Keratinocyte (primary cell): Measurements from ENCODE around the gene SLC51B. TPM values are rescaled to one million over a fixed set of nuclear protein-coding genes. Genes with fewer than 3 reads are reported as not detected.
A peak's percentile ranks its signal among the peaks of the same experiment; 100 is the strongest.

ENCODE experiments used
- DNase-seq: peaks from one replicate; pipeline ENCODE4 v3.0.0-alpha.2; 2011; ENCODE audit warnings: low read depth, missing footprints, low spot score
- FAIRE-seq: peaks from 2 replicates; lab custom pipeline; 2011; peaks lifted over from hg19 to GRCh38; lab: Jason Lieb, UNC
- H2AFZ ChIP-seq: 2 replicates; pipeline ENCODE4 v1.6.0; 2012; ENCODE audit warnings: low read length, control low read depth, inconsistent platforms; ENCODE audit not compliant: control insufficient read depth
- H3K27ac ChIP-seq: 2 replicates; pipeline ENCODE4 v1.5.1; 2011; ENCODE audit warnings: low read length; ENCODE audit not compliant: control insufficient read depth, insufficient read depth
- H3K27me3 ChIP-seq: 3 replicates; pipeline ENCODE4 v1.6.0; 2011; ENCODE audit warnings: low read length; ENCODE audit not compliant: control insufficient read depth, insufficient read depth; ENCODE audit errors: extremely low read depth
- H3K36me3 ChIP-seq, 2 experiments: 2 replicates in 1 of 2; 3 replicates in 1 of 2; pipeline ENCODE4 v1.5.1; 2011; ENCODE audit warnings: low read length in 2 of 2, mild to moderate bottlenecking in 1 of 2; ENCODE audit not compliant: control insufficient read depth in 2 of 2, insufficient read depth in 2 of 2; ENCODE audit errors: extremely low read depth in 1 of 2
- H3K4me1 ChIP-seq: 3 replicates; pipeline ENCODE4 v1.5.1; 2011; ENCODE audit warnings: low read length; ENCODE audit not compliant: control insufficient read depth, insufficient read depth; ENCODE audit errors: extremely low read depth
- H3K4me2 ChIP-seq: 3 replicates; pipeline ENCODE4 v1.6.0; 2011; ENCODE audit warnings: low read depth, low read length; ENCODE audit not compliant: control insufficient read depth, insufficient read depth; ENCODE audit errors: extremely low read depth
- H3K4me3 ChIP-seq, 3 experiments: fragments of 200-600 bp in 1 of 3; sonication (generic) in 1 of 3; 2 replicates in 2 of 3; 3 replicates in 1 of 3; pipeline ENCODE4 v1.5.1; 2011 to 2016; ENCODE audit warnings: low read length in 3 of 3, mild to moderate bottlenecking in 3 of 3, control low read depth in 2 of 3, inconsistent platforms in 1 of 3, low read depth in 1 of 3, mixed read lengths in 1 of 3, mixed run types in 1 of 3, moderate library complexity in 1 of 3; ENCODE audit not compliant: control insufficient read depth in 2 of 3, insufficient read depth in 2 of 3; ENCODE audit errors: extremely low read depth in 1 of 3
- H3K79me2 ChIP-seq: 2 replicates; pipeline ENCODE4 v1.6.0; 2012; ENCODE audit warnings: low read length; ENCODE audit not compliant: control insufficient read depth, insufficient read depth
- H3K9ac ChIP-seq: 3 replicates; pipeline ENCODE4 v1.6.0; 2011; ENCODE audit warnings: low read length; ENCODE audit not compliant: control insufficient read depth, insufficient read depth; ENCODE audit errors: extremely low read depth
- H3K9me1 ChIP-seq: 3 replicates; pipeline ENCODE4 v1.6.0; 2011; ENCODE audit warnings: low read length; ENCODE audit not compliant: control insufficient read depth, insufficient read depth; ENCODE audit errors: extremely low read depth
- H3K9me3 ChIP-seq: 2 replicates; pipeline ENCODE4 v1.5.1; 2012; ENCODE audit warnings: low read depth, low read length; ENCODE audit not compliant: control insufficient read depth
- H4K20me1 ChIP-seq: 3 replicates; pipeline ENCODE4 v1.6.0; 2011; ENCODE audit warnings: low read length; ENCODE audit not compliant: control insufficient read depth, insufficient read depth; ENCODE audit errors: extremely low read depth
- EZH2 ChIP-seq: IDR thresholded peaks from one replicate; pipeline ENCODE4 v1.6.1; 2012; ENCODE audit warnings: inconsistent platforms, mild to moderate bottlenecking, low read length, moderate library complexity
- dilution Hi-C: fragments of 300-500 bp; cut with MboI; formaldehyde crosslinking; loops from one replicate; pipeline ENCODE4 v1.7.0; 2020; ENCODE audit warnings: low sequenced_read_pairs; ENCODE audit not compliant: extremely low pct_ligation_motif_present
- polyA plus RNA-seq, 5 experiments: library from polyadenylated mRNA; depleted of rRNA in 3 of 5; stranded (reverse) in 3 of 5; stranded (forward) in 1 of 5; unstranded in 1 of 5; fragments of >200 nt; gene quantifications; 1 replicate in 1 of 5; 2 replicates in 3 of 5; 3 replicates in 1 of 5; pipeline versions ENCODE4 v1.2.1 to v1.2.3, GENCODE V29; 2011 to 2012; ENCODE audit warnings: missing spikeins in 2 of 5, low read depth in 1 of 5, low replicate concordance in 1 of 5
- TF ChIP-seq, protein P1 (sequence below), 3 experiments: IDR thresholded peaks in 1 of 3; conservative IDR thresholded peaks in 1 of 3; optimal IDR thresholded peaks in 1 of 3; 2 replicates in 2 of 3; 3 replicates in 1 of 3; pipeline versions ENCODE3 to v1.5.1; 2011; ENCODE audit warnings: low read length in 3 of 3, mild to moderate bottlenecking in 3 of 3, moderate library complexity in 2 of 3, control low read depth in 1 of 3, inconsistent platforms in 1 of 3; ENCODE audit not compliant: insufficient read depth in 2 of 3; ENCODE audit errors: extremely low read depth in 1 of 3

The SLC51B gene
- polyA plus RNA-seq, 1 donor (not counting 4 experiments of a cell fraction or from before 2014, with no cell fraction given), result not detected

DNA sequence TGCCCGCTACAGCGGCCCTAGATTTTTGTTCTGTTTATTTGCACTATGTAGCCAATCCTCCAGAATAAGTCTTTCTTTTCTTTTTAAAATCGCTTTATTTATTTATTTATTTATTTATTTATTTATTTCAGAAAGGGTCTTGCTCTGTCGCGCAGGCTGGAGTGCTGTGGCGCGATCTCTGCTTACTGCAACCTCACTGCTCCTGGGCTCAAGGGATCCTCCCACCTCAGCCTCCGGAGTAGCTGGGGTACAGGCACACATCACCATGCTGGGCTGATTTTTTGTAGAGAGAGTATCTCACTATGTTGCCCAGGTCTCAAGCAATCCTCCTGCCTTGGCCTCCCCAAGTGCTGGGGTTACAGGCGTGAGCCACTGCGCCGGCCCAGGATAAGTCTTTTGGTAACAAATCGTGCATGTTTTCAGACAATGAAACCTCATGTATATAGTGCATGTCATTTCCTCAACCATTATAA, 15.4 kb upstream of the SLC51B start:
- Histone ChIP-seq H4K20me1 (no peaks in the 10 kb centered on the region), H3K27me3 (no peaks in the 10 kb centered on the region), H3K36me3 (peaks cover 3 to 6% of the 10 kb centered on the region in 2 experiments), H3K4me2 (no peak overlapping the region), H3K27ac (no peak overlapping the region), H2AFZ (no peak overlapping the region), H3K9ac (no peak overlapping the region), H3K9me3 (no peaks in the 10 kb centered on the region), H3K9me1 (no peaks in the 10 kb centered on the region), H3K4me1 (peaks cover 13% of the 10 kb centered on the region), H3K4me3 (peak overlapping the region in 2 of 3 experiments; percentile 87 to 92), H3K79me2 (peaks cover 11% of the 10 kb centered on the region)
- DNase-seq (no peak), FAIRE-seq (no peak)
- dilution Hi-C loops, result no loop called here
- TF ChIP-seq EZH2, result no peak
- TF ChIP-seq, protein P1, sequence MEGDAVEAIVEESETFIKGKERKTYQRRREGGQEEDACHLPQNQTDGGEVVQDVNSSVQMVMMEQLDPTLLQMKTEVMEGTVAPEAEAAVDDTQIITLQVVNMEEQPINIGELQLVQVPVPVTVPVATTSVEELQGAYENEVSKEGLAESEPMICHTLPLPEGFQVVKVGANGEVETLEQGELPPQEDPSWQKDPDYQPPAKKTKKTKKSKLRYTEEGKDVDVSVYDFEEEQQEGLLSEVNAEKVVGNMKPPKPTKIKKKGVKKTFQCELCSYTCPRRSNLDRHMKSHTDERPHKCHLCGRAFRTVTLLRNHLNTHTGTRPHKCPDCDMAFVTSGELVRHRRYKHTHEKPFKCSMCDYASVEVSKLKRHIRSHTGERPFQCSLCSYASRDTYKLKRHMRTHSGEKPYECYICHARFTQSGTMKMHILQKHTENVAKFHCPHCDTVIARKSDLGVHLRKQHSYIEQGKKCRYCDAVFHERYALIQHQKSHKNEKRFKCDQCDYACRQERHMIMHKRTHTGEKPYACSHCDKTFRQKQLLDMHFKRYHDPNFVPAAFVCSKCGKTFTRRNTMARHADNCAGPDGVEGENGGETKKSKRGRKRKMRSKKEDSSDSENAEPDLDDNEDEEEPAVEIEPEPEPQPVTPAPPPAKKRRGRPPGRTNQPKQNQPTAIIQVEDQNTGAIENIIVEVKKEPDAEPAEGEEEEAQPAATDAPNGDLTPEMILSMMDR (optimal IDR thresholded peaks at IDR 0.05 in 1 of 3, IDR thresholded peaks at IDR 0.05 in 1 of 3, conservative IDR thresholded peaks at IDR 0.05 in 1 of 3; ENCODE audit: extremely low read depth in 1 of 3, insufficient read depth in 2 of 3, low read length in 3 of 3), result no peak

DNA sequence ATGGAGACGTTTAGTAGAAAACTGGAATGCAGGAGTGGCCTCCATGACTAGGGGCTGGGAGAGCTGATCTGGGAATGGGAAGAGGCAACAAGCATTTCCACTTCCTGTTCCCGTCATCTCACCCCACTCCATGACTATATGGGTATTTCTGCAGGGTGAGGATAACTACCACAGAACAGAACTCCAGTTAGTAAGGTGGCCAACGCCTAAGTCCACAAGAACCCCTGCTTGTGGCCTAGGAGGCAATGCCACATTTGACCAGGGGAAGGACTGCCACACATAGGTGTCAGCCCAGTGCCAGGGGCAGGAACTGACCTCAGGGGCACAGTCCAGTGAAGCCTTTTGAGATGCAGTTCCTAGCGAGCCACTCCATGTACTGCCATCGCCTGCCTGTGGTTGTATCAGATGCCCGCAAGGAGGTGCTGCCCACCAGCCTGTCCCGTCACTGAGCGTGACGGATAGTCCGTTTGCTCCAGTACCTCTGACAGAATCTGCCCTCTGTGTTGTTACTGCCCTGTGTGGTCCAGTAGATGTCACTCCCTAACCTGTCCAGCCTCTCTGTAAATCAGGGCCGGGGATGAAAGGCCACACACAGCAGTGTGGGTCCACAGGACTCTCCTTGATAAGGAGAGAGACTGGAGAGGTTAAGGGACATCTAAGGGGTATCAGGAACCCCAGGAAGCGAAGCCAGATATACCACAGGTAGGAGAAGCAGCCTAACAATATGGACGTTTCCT, 12.2 kb upstream of the SLC51B start:
- Histone ChIP-seq H2AFZ (peak overlapping the region; percentile 51), H3K9ac (no peak overlapping the region), H3K9me3 (no peaks in the 10 kb centered on the region), H4K20me1 (no peaks in the 10 kb centered on the region), H3K4me2 (peak overlapping the region; percentile 33), H3K27me3 (no peaks in the 10 kb centered on the region), H3K4me3 (no peak overlapping the region), H3K4me1 (peaks cover 6% of the 10 kb centered on the region), H3K27ac (no peak overlapping the region), H3K36me3 (no peaks in the 10 kb centered on the region), H3K9me1 (no peaks in the 10 kb centered on the region), H3K79me2 (peaks cover 11% of the 10 kb centered on the region)
- dilution Hi-C loops, result no loop called here
- DNase-seq, result no peak
- no peak for TF ChIP-seq EZH2
- TF ChIP-seq, protein P1 (optimal IDR thresholded peaks at IDR 0.05 in 1 of 3, IDR thresholded peaks at IDR 0.05 in 1 of 3, conservative IDR thresholded peaks at IDR 0.05 in 1 of 3; ENCODE audit: extremely low read depth in 1 of 3, insufficient read depth in 2 of 3, low read length in 3 of 3), result peak; percentile 79 to 93 (median 82)
- peak; percentile 13 for FAIRE-seq
